RWPE2 (cell line): ENCODE data around the gene MRPL1.
A peak's percentile ranks its signal among the peaks of the same experiment; 100 is the strongest.
"Not testable (repeated sequence)": the region's sequence is repeated elsewhere in the genome, so short reads cannot be mapped to it uniquely, and the experiment has no call there.

Source experiments
- ATAC-seq: fragments of 200-7000 bp; cut with Tn5 transposase; 3 replicates; pipeline ENCODE4 v1.9.1; 2021; ENCODE audit warnings: low read depth
- DNase-seq: peaks from one replicate; pipeline ENCODE4 v3.0.0-alpha.2; 2020; ENCODE audit warnings: low spot score
- H3K27ac ChIP-seq: fragments of 450-650 bp; 2 replicates; pipeline ENCODE4 v1.5.1; 2017; ENCODE audit warnings: mild to moderate bottlenecking; ENCODE audit not compliant: poor library complexity, severe bottlenecking
- H3K27me3 ChIP-seq: fragments of 250-450 bp; sonication (Bioruptor Pico); 2 replicates; pipeline ENCODE4 v1.5.1; 2021; ENCODE audit warnings: mild to moderate bottlenecking, moderate library complexity; ENCODE audit not compliant: insufficient read depth, poor library complexity, severe bottlenecking
- H3K36me3 ChIP-seq: fragments of 250-450 bp; sonication (Bioruptor Pico); 2 replicates; pipeline ENCODE4 v1.5.1; 2020; ENCODE audit warnings: low read depth, mild to moderate bottlenecking, moderate library complexity
- H3K4me1 ChIP-seq: fragments of 250-450 bp; sonication (Bioruptor Pico); 2 replicates; pipeline ENCODE4 v1.5.1; 2021; ENCODE audit warnings: mild to moderate bottlenecking, moderate library complexity; ENCODE audit not compliant: insufficient read depth, poor library complexity, severe bottlenecking
- H3K4me3 ChIP-seq: fragments of 250-450 bp; sonication (Bioruptor Pico); 2 replicates; pipeline ENCODE4 v1.5.1; 2021; ENCODE audit warnings: mild to moderate bottlenecking, moderate library complexity; ENCODE audit not compliant: severe bottlenecking
- H3K9me3 ChIP-seq: fragments of 250-450 bp; sonication (Bioruptor Pico); 2 replicates; pipeline ENCODE4 v1.5.1; 2021; ENCODE audit warnings: mild to moderate bottlenecking, moderate library complexity; ENCODE audit not compliant: severe bottlenecking
- CTCF ChIP-seq: fragments of 450-650 bp; IDR thresholded peaks from one replicate; pipeline ENCODE4 v1.5.1; 2017; ENCODE audit warnings: mild to moderate bottlenecking, moderate library complexity; ENCODE audit not compliant: poor library complexity, severe bottlenecking

The MRPL1 gene

GRCh38 chr4:77931452-77932135, 69.0 kb downstream of the MRPL1 start:
- ATAC-seq (peak; percentile 75), DNase-seq (no peak)
- Histone ChIP-seq H3K4me1 (peaks cover 37% of the 10 kb centered on the region), H3K9me3 (no peaks in the 10 kb centered on the region), H3K36me3 (peaks cover 25% of the 10 kb centered on the region), H3K27ac (peak overlapping the region; percentile 26), H3K27me3 (no peaks in the 10 kb centered on the region), H3K4me3 (no peak overlapping the region)
- no peak for TF ChIP-seq CTCF

GRCh38 chr4:77938560-77938959, 75.9 kb downstream of the MRPL1 start:
- Histone ChIP-seq H3K27me3 (no peaks in the 10 kb centered on the region), H3K4me3 (no peak overlapping the region), H3K9me3 (no peaks in the 10 kb centered on the region), H3K36me3 (0 out of 2 replicates have a peak, but pooled peaks cover 8% of the 10 kb centered on the region), H3K27ac (no peak overlapping the region), H3K4me1 (no peaks in the 10 kb centered on the region)
- TF ChIP-seq CTCF = no peak
- ATAC-seq = no peak
- DNase-seq = no peak

- H3K27me3 ChIP-seq, DNase-seq, H3K27ac ChIP-seq, ATAC-seq, H3K4me1 ChIP-seq, H3K4me3 ChIP-seq, H3K9me3 ChIP-seq: not testable (repeated sequence)
- H3K36me3 ChIP-seq = peaks cover 17% of the 10 kb centered on the region
Observed at GRCh38 chr4:77945929-77946328, 83.3 kb downstream of the MRPL1 start.

GRCh38 chr4:77950203-77950602, 87.6 kb downstream of the MRPL1 start:
- Histone ChIP-seq H3K27ac (no peak overlapping the region), H3K4me3 (no peak overlapping the region), H3K4me1 (no peaks in the 10 kb centered on the region), H3K36me3 (peaks cover 35% of the 10 kb centered on the region), H3K9me3 (no peaks in the 10 kb centered on the region), H3K27me3 (no peaks in the 10 kb centered on the region)
- ATAC-seq = no peak
- TF ChIP-seq CTCF = no peak
- no peak for DNase-seq

- Histone ChIP-seq H3K9me3 (no peaks in the 10 kb centered on the region), H3K36me3 (peaks cover 35% of the 10 kb centered on the region), H3K4me1 (no peaks in the 10 kb centered on the region), H3K27ac (no peak overlapping the region), H3K4me3 (no peak overlapping the region), H3K27me3 (no peaks in the 10 kb centered on the region)
- no peak for DNase-seq
- ATAC-seq = no peak
- TF ChIP-seq CTCF = no peak
Observed at GRCh38 chr4:77952457-77952856, 89.8 kb downstream of the MRPL1 start.
